Stomach (tissue), 9 donors: ENCODE data around the gene COG5. TPM values are rescaled to one million over a fixed set of nuclear protein-coding genes. Genes with fewer than 3 reads are reported as not detected.

Experiments used
- DNase-seq, 2 donors: peaks; one replicate each; pipeline versions ENCODE4 v3.0.0 to v3.0.0-alpha.2; 2013 to 2019
- H3K27ac ChIP-seq, 5 donors: fragments of 200-600 bp in 4 of 5; sonication (generic) in 4 of 5; one replicate each; pipeline ENCODE4 v1.5.1; 2013 to 2019; ENCODE audit warnings: mild to moderate bottlenecking in 1 of 5, moderate library complexity in 1 of 5
- H3K27me3 ChIP-seq, 3 donors: fragments of 200-600 bp; sonication (generic); one replicate each; pipeline ENCODE4 v1.5.1; 2017 to 2019; ENCODE audit warnings: mixed run types in 1 of 3
- H3K36me3 ChIP-seq, 4 donors: fragments of 200-600 bp; sonication (generic); 1 replicate in 3 of 4; 2 replicates in 1 of 4; pipeline ENCODE4 v1.5.1; 2016 to 2019
- H3K4me1 ChIP-seq, 4 donors: fragments of 200-600 bp; sonication (generic); one replicate each; pipeline ENCODE4 v1.5.1; 2016 to 2019
- H3K4me3 ChIP-seq, 4 donors: fragments of 200-600 bp; sonication (generic) in 3 of 4; one replicate each; pipeline ENCODE4 v1.5.1; 2016 to 2019; ENCODE audit warnings: mild to moderate bottlenecking in 1 of 4
- H3K9me3 ChIP-seq, 4 donors: fragments of 200-600 bp; sonication (generic); one replicate each; pipeline ENCODE4 v1.5.1; 2016 to 2019
- EP300 ChIP-seq: sonication (generic); formaldehyde crosslinking; IDR thresholded peaks from one replicate; pipeline ENCODE4 v1.6.1; 2017; ENCODE audit warnings: antibody characterized with exemption
- POLR2A ChIP-seq, 4 donors: fragments of 450-650 bp; IDR thresholded peaks; one replicate each; pipeline ENCODE4 v1.6.1; 2016; ENCODE audit warnings: antibody characterized with exemption in 4 of 4, control low read depth in 2 of 4, mild to moderate bottlenecking in 1 of 4, moderate library complexity in 1 of 4
- POLR2AphosphoS5 ChIP-seq, 3 donors: sonication (generic); formaldehyde crosslinking; IDR thresholded peaks; one replicate each; pipeline ENCODE4 v1.6.1; 2016; ENCODE audit warnings: antibody characterized with exemption in 3 of 3
- WGBS, 5 donors: extraction: QIAGEN DNeasy Blood & Tissue Kit in 3 of 5; methylation state at CpG; one replicate each; pipeline versions ENCODE4 v1.1.5 to v1.1.7; 2013 to 2018; 5-methylcytosine and 5-hydroxymethylcytosine counted together
- intact Hi-C: fragments of 100-400 bp; cut with DNase I; formaldehyde crosslinking; loops from one replicate; pipeline ENCODE4 v1.15.1; 2023; ENCODE audit warnings: low total_unique reads
- polyA plus RNA-seq, 3 donors: library from polyadenylated mRNA; stranded (reverse); fragments of 200-250 nt; gene quantifications; one replicate each; pipeline ENCODE4 v1.2.3, GENCODE V29; 2013
- total RNA-seq, 5 donors: library from RNA; depleted of rRNA; stranded (reverse); fragments of >200 nt; gene quantifications; one replicate each; pipeline versions ENCODE4 v1.1.0 to v1.2.3, GENCODE V29; 2014 to 2016
- TF ChIP-seq, protein P1 (sequence below), 7 experiments: fragments of 450-650 bp in 4 of 7; fragments of 200-600 bp in 3 of 7; sonication (generic) in 3 of 7; IDR thresholded peaks; one replicate each; pipeline ENCODE4 v1.5.1; 2016 to 2019; ENCODE audit warnings: antibody characterized with exemption in 7 of 7, control low read depth in 2 of 7, mild to moderate bottlenecking in 1 of 7
- donor health status: healthy with polysubstance abuse.
- donor health status: Bipolar disorder and iron deficiency.
- donor health status: healthy.

COG5 gene
- total and polyA plus RNA-seq, 8 donors = 5.2 to 285 (median 17.1) TPM

- H3K27me3 ChIP-seq = no peaks in the 10 kb centered on the region
- H3K36me3 ChIP-seq = peaks cover 4 to 73% (median 63%) of the 10 kb centered on the region in 4 donors
- no peaks in the 10 kb centered on the region for H3K9me3 ChIP-seq
- 95 to 100% (median 97%) methylated on average over 1 of the region's 1 CpG for WGBS, 5 donors
- no peak overlapping the region for H3K27ac ChIP-seq
- intact Hi-C loops = no loop called here
- TF ChIP-seq EP300 (no peak), POLR2AphosphoS5 (IDR thresholded peaks at IDR 0.05) (no peak), POLR2A (IDR thresholded peaks at IDR 0.05) (no peak)
- TF ChIP-seq, protein P1, sequence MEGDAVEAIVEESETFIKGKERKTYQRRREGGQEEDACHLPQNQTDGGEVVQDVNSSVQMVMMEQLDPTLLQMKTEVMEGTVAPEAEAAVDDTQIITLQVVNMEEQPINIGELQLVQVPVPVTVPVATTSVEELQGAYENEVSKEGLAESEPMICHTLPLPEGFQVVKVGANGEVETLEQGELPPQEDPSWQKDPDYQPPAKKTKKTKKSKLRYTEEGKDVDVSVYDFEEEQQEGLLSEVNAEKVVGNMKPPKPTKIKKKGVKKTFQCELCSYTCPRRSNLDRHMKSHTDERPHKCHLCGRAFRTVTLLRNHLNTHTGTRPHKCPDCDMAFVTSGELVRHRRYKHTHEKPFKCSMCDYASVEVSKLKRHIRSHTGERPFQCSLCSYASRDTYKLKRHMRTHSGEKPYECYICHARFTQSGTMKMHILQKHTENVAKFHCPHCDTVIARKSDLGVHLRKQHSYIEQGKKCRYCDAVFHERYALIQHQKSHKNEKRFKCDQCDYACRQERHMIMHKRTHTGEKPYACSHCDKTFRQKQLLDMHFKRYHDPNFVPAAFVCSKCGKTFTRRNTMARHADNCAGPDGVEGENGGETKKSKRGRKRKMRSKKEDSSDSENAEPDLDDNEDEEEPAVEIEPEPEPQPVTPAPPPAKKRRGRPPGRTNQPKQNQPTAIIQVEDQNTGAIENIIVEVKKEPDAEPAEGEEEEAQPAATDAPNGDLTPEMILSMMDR (IDR thresholded peaks at IDR 0.05) = no peak
- no peak overlapping the region for H3K4me3 ChIP-seq
- H3K4me1 ChIP-seq = peaks cover 0 to 14% (median 9%) of the 10 kb centered on the region in 4 donors
- DNase-seq = no peak
These were observed 35.5 kb upstream of the COG5 start for GRCh38 chr7:107599262-107599661.

DNA sequence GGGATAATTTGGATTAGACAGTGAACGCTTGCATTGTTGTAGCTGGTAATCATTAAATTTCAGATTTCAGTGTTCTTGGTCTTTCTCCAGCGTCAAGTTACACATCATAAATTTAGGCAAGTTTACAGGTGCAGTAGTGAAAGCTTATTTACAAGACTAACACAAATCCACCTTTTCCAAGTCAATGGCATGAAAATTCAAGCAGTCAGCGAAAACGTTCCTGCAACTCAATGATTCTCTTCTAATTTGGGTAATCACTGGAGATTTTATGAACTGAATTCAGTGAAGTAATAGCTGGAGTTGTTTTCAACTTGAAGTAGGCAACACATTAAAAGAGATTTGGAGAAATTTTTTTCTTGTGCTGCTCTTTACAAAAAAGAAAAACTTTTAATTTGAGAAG is 34.2 kb upstream of the COG5 start:
- intact Hi-C loops = no loop called here
- no peaks in the 10 kb centered on the region for H3K27me3 ChIP-seq
- peaks cover 4 to 69% (median 60%) of the 10 kb centered on the region in 4 donors for H3K36me3 ChIP-seq
- no peak for TF ChIP-seq POLR2A (IDR thresholded peaks at IDR 0.05)
- H3K9me3 ChIP-seq = no peaks in the 10 kb centered on the region
- no peak for DNase-seq
- no peak overlapping the region for H3K27ac ChIP-seq
- peaks cover 0 to 14% (median 9%) of the 10 kb centered on the region in 4 donors for H3K4me1 ChIP-seq
- WGBS, 5 donors = 82 to 92% (median 88%) methylated on average over 4 of the region's 4 CpGs
- H3K4me3 ChIP-seq = no peak overlapping the region

DNA sequence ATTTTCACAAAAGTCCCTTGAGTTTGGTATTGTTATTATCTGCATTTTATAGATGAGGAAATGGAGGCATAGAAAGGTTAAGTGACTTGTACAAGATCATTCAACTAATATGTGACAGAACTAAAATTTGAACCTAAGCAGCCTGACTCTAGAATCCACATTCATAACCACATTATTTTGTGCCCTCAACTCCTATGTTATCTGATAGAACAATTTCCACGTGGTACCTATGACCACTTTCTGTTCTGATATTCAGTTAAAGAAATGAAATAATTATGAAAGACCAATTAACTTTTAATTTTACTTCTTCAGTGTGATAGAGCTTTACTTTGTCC is 33.8 kb upstream of the COG5 start:
- no peak overlapping the region for H3K4me3 ChIP-seq
- no peaks in the 10 kb centered on the region for H3K9me3 ChIP-seq
- intact Hi-C loops = no loop called here
- H3K36me3 ChIP-seq = peaks cover 4 to 65% (median 58%) of the 10 kb centered on the region in 4 donors
- peaks cover 0 to 14% (median 9%) of the 10 kb centered on the region in 4 donors for H3K4me1 ChIP-seq
- TF ChIP-seq EP300 (no peak), POLR2AphosphoS5 (IDR thresholded peaks at IDR 0.05) (no peak)
- no peak for DNase-seq
- H3K27me3 ChIP-seq = no peaks in the 10 kb centered on the region
- WGBS, 5 donors = 85 to 90% (median 88%) methylated on average over 1 of the region's 1 CpG
- H3K27ac ChIP-seq = no peak overlapping the region

DNA sequence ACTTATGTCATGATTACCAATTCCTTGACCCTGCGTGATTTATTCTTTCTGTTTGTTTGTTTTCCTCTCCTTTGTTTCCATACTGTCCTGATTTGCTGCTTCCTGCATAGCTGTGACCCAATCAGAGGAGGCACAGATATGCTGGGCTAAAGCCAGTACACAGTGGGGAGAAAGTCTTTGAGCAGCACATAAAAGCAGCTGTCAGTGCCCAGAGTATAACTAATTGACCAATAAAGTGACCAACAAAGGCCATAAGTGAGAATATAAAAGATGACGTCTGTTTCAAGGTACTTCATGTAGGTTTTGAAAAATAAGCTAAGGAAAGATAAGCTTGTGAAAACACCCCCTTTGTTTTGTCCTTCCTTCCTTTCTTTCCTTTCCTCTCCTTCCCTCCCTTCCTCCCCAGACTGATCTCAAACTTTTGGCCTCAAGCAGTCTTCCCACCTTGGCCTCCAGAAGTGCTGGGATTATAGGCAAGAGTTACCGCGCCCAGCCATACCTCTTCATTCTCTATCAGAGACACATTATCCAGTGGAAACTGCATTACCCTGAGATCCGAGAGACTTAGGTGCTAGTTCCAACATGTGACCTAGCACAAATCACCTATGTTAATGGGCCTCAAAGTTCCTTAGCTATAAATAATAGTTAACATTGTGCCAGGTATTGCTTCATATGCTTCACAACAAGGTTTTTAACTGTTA is 33.3 kb upstream of the COG5 start:
- intact Hi-C loops = no loop called here
- H3K4me1 ChIP-seq = peaks cover 0 to 15% (median 6%) of the 10 kb centered on the region in 4 donors
- no peak for DNase-seq
- H3K27me3 ChIP-seq = no peaks in the 10 kb centered on the region
- H3K4me3 ChIP-seq = no peak overlapping the region
- H3K27ac ChIP-seq = no peak overlapping the region
- TF ChIP-seq EP300 (no peak), POLR2A (IDR thresholded peaks at IDR 0.05) (no peak)
- peaks cover 4 to 62% (median 54%) of the 10 kb centered on the region in 4 donors for H3K36me3 ChIP-seq
- H3K9me3 ChIP-seq = no peaks in the 10 kb centered on the region
- 76 to 85% (median 82%) methylated on average over 5 of the region's 5 CpGs for WGBS, 5 donors

GRCh38 chr7:107594961-107595737 is 31.4 kb upstream of the COG5 start:
- peak in 1 of 3 donors; percentile 58 for TF ChIP-seq POLR2AphosphoS5 (IDR thresholded peaks at IDR 0.05)
- no peak for TF ChIP-seq EP300
- H3K4me1 ChIP-seq = peaks cover 0 to 27% (median 13%) of the 10 kb centered on the region in 4 donors
- H3K4me3 ChIP-seq = no peak overlapping the region
- H3K36me3 ChIP-seq = peaks cover 4 to 43% (median 35%) of the 10 kb centered on the region in 4 donors
- intact Hi-C loops = no loop called here
- 60 to 77% (median 71%) methylated on average over 4 of the region's 4 CpGs for WGBS, 5 donors
- DNase-seq = peak in 1 of 2 donors; percentile 17
- H3K27me3 ChIP-seq = no peaks in the 10 kb centered on the region
- H3K27ac ChIP-seq = peak overlapping the region in 4 of 5 donors; percentile 16 to 68 (median 54)
- no peaks in the 10 kb centered on the region for H3K9me3 ChIP-seq

DNA sequence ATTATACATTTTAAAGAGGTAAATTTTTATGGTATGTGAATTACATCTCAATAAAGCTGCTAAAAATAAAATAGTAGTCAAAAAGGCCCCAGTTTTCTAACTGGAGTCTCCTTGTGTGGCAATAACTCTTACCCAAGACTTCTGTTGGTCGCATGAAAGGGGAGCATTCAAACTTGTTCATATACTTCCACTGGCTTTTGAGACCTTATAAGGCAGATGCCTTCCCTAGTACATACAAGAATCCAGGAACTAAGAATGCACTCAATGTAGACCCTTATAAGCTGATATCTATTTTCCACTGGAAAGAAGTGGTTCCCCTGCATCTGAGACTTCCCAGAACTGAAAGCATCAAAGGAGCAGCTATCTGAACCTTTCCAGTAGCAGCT is 29.3 kb upstream of the COG5 start:
- TF ChIP-seq POLR2A (IDR thresholded peaks at IDR 0.05) (no peak), POLR2AphosphoS5 (IDR thresholded peaks at IDR 0.05) (no peak)
- TF ChIP-seq, protein P1 (IDR thresholded peaks at IDR 0.05) = no peak
- H3K27me3 ChIP-seq = no peaks in the 10 kb centered on the region
- intact Hi-C loops = no loop called here
- WGBS, 5 donors = 77 to 100% (median 87%) methylated on average over 1 of the region's 1 CpG
- DNase-seq = no peak
- peaks cover 4 to 40% (median 33%) of the 10 kb centered on the region in 4 donors for H3K36me3 ChIP-seq
- no peak overlapping the region for H3K27ac ChIP-seq
- peaks cover 0 to 27% (median 13%) of the 10 kb centered on the region in 4 donors for H3K4me1 ChIP-seq
- no peaks in the 10 kb centered on the region for H3K9me3 ChIP-seq
- no peak overlapping the region for H3K4me3 ChIP-seq
